ENCODE results near the gene ODF2L.

The ODF2L gene

GRCh38 chr1:86419277-86419903, 23.3 kb upstream of the ODF2L start:
- peak; percentile 80 for TF ChIP-seq CTCF (IDR thresholded peaks at IDR 0.05; ENCODE audit: borderline replicate concordance, insufficient read depth, low read depth, low read length)

GRCh38 chr1:86416343-86416742, 20.2 kb upstream of the ODF2L start:
- no peak overlapping the region for H3K4me3 ChIP-seq (ENCODE audit: low read depth, low read length)
- no peak for TF ChIP-seq CTCF (IDR thresholded peaks at IDR 0.05; ENCODE audit: borderline replicate concordance, insufficient read depth, low read depth, low read length)

More at GRCh38 chr1:86419277-86419903, 23.3 kb upstream of the ODF2L start:
- no peak overlapping the region for H3K4me3 ChIP-seq (ENCODE audit: low read depth, low read length)

- TF ChIP-seq CTCF (IDR thresholded peaks at IDR 0.05; ENCODE audit: borderline replicate concordance, insufficient read depth, low read depth, low read length), result no peak
- H3K4me3 ChIP-seq (ENCODE audit: low read depth, low read length), result no peak overlapping the region
Measured at GRCh38 chr1:86410879-86411278, 14.8 kb upstream of the ODF2L start.

GRCh38 chr1:86409416-86410021, 13.4 kb upstream of the ODF2L start:
- TF ChIP-seq CTCF (IDR thresholded peaks at IDR 0.05; ENCODE audit: borderline replicate concordance, insufficient read depth, low read depth, low read length), result no peak
- no peak overlapping the region for H3K4me3 ChIP-seq (ENCODE audit: low read depth, low read length)

- no peak for TF ChIP-seq CTCF (IDR thresholded peaks at IDR 0.05; ENCODE audit: borderline replicate concordance, insufficient read depth, low read depth, low read length)
- peak overlapping the region; percentile 97 for H3K4me3 ChIP-seq (ENCODE audit: low read depth, low read length)
Measured at GRCh38 chr1:86396498-86396890, 371 bp upstream of the ODF2L start.

- no peak overlapping the region for H3K4me3 ChIP-seq (ENCODE audit: low read depth, low read length)
- TF ChIP-seq CTCF (IDR thresholded peaks at IDR 0.05; ENCODE audit: borderline replicate concordance, insufficient read depth, low read depth, low read length), result no peak
Measured at GRCh38 chr1:86394416-86394815, 1.7 kb downstream of the ODF2L start.

GRCh38 chr1:86389307-86389706, 6.8 kb downstream of the ODF2L start:
- TF ChIP-seq CTCF (IDR thresholded peaks at IDR 0.05; ENCODE audit: borderline replicate concordance, insufficient read depth, low read depth, low read length), result no peak
- H3K4me3 ChIP-seq (ENCODE audit: low read depth, low read length), result no peak overlapping the region
